H1 (cell line): Measurements from ENCODE around the gene EIF2B2. TPM values are rescaled to one million over a fixed set of nuclear protein-coding genes. Genes with fewer than 3 reads are reported as not detected.
A peak's percentile ranks its signal among the peaks of the same experiment; 100 is the strongest.

Experiments
- CTCF ChIA-PET: fragments of 300-600 bp; sonication (Branson Sonifier 250); formaldehyde crosslinking; loops from one replicate; lab custom pipeline; 2021; ENCODE audit not compliant: partially characterized antibody; lab: Charles Lee
- POLR2A ChIA-PET: fragments of 300-600 bp; sonication (Branson Sonifier 250); formaldehyde crosslinking; loops from one replicate; lab custom pipeline; 2021; ENCODE audit warnings: inconsistent platforms; ENCODE audit not compliant: partially characterized antibody; lab: Charles Lee
- DNase-seq, 2 experiments: peaks; one replicate each; pipeline versions ENCODE4 v3.0.0 to v3.0.0-alpha.2; 2010 to 2022; ENCODE audit warnings: low spot score in 2 of 2, low read depth in 1 of 2, mixed read lengths in 1 of 2
- FAIRE-seq: peaks from 2 replicates; lab custom pipeline; 2011; peaks lifted over from hg19 to GRCh38; lab: Jason Lieb, UNC
- H2AFZ ChIP-seq: 2 replicates; pipeline ENCODE4 v1.8.1; 2012; ENCODE audit warnings: low read length, inconsistent platforms
- H2AK5ac ChIP-seq: 2 replicates; pipeline ENCODE4 v1.6.1; 2013; ENCODE audit warnings: low read depth, low read length
- H2BK120ac ChIP-seq: replicated peaks from 2 replicates; pipeline ENCODE3; 2013; ENCODE audit warnings: low read depth, low read length, inconsistent platforms
- H2BK12ac ChIP-seq: 2 replicates; pipeline ENCODE4 v1.6.1; 2013; ENCODE audit warnings: low read depth, low read length
- H2BK15ac ChIP-seq: 2 replicates; pipeline ENCODE4 v1.6.1; 2013; ENCODE audit warnings: low read length
- H2BK20ac ChIP-seq: 2 replicates; pipeline ENCODE4 v1.6.1; 2013; ENCODE audit warnings: low read length
- H2BK5ac ChIP-seq: 2 replicates; pipeline ENCODE4 v1.6.1; 2013; ENCODE audit warnings: low read depth, low read length
- H3K14ac ChIP-seq: 2 replicates; pipeline ENCODE4 v1.6.1; 2013; ENCODE audit warnings: inconsistent platforms; ENCODE audit not compliant: insufficient read length
- H3K18ac ChIP-seq: 2 replicates; pipeline ENCODE4 v1.6.1; 2013; ENCODE audit warnings: low read length; ENCODE audit errors: extremely low read depth
- H3K23ac ChIP-seq: 2 replicates; pipeline ENCODE4 v1.6.1; 2013; ENCODE audit warnings: inconsistent platforms; ENCODE audit not compliant: insufficient read length
- H3K23me2 ChIP-seq: 2 replicates; pipeline ENCODE4 v1.6.1; 2013; ENCODE audit warnings: low read depth, low read length
- H3K27ac ChIP-seq: 2 replicates; pipeline ENCODE4 v1.6.1; 2011; ENCODE audit warnings: low read depth, low read length, inconsistent platforms
- H3K27me3 ChIP-seq, 4 experiments: replicated peaks in 1 of 4; 1 replicate in 1 of 4; 2 replicates in 3 of 4; pipeline versions ENCODE4 v1.6.1 to v1.8.1; 2011 to 2013; ENCODE audit warnings: low read length in 3 of 4, mild to moderate bottlenecking in 3 of 4, inconsistent platforms in 2 of 4, mixed read lengths in 2 of 4, moderate library complexity in 1 of 4; ENCODE audit not compliant: control insufficient read depth in 3 of 4, insufficient read depth in 3 of 4; ENCODE audit errors: extremely low read depth in 1 of 4
- H3K36me3 ChIP-seq, 4 experiments: 2 replicates each; pipeline versions ENCODE4 v1.6.1 to v1.8.1; 2011 to 2013; ENCODE audit warnings: mild to moderate bottlenecking in 4 of 4, low read length in 3 of 4, moderate library complexity in 2 of 4, control low read depth in 1 of 4, inconsistent platforms in 1 of 4; ENCODE audit not compliant: insufficient read depth in 4 of 4, control insufficient read depth in 2 of 4
- H3K4ac ChIP-seq: replicated peaks from 2 replicates; pipeline ENCODE3; 2013; ENCODE audit warnings: low read length, low read depth, mixed read lengths, inconsistent platforms; ENCODE audit not compliant: insufficient read length
- H3K4me1 ChIP-seq, 4 experiments: replicated peaks in 1 of 4; 1 replicate in 1 of 4; 2 replicates in 3 of 4; pipeline versions ENCODE4 v1.6.1 to v1.8.1; 2011 to 2013; ENCODE audit warnings: low read length in 3 of 4, inconsistent platforms in 2 of 4, mixed read lengths in 1 of 4; ENCODE audit not compliant: insufficient read depth in 4 of 4, control insufficient read depth in 3 of 4
- H3K4me2 ChIP-seq, 2 experiments: 2 replicates each; pipeline versions ENCODE4 v1.6.1 to v1.8.1; 2011 to 2013; ENCODE audit warnings: low read depth in 2 of 2, low read length in 2 of 2, control low read depth in 1 of 2, inconsistent platforms in 1 of 2, mild to moderate bottlenecking in 1 of 2; ENCODE audit not compliant: insufficient read depth in 1 of 2
- H3K4me3 ChIP-seq, 4 experiments: fragments of 200-600, 300-600 bp in 1 of 4; sonication (generic), shearing (Covaris generic), sonication (Bioruptor Twin) in 1 of 4; 2 replicates each; pipeline versions ENCODE4 v1.5.1 to v1.8.1; 2011 to 2016; ENCODE audit warnings: low read length in 4 of 4, low read depth in 3 of 4, control low read depth in 2 of 4, inconsistent platforms in 2 of 4, mild to moderate bottlenecking in 2 of 4, mixed read lengths in 1 of 4, moderate library complexity in 1 of 4; ENCODE audit not compliant: insufficient read depth in 2 of 4; ENCODE audit errors: extremely low read depth in 1 of 4
- H3K56ac ChIP-seq: replicated peaks from 2 replicates; pipeline ENCODE3; 2013; ENCODE audit warnings: low read depth, mild to moderate bottlenecking, mixed read lengths, low read length, inconsistent platforms; ENCODE audit not compliant: insufficient read length
- H3K79me1 ChIP-seq: 2 replicates; pipeline ENCODE4 v1.6.1; 2013; ENCODE audit warnings: low read depth, low read length, control low read depth
- H3K79me2 ChIP-seq, 2 experiments: 2 replicates each; pipeline versions ENCODE4 v1.6.1 to v1.8.1; 2012 to 2013; ENCODE audit warnings: low read length in 2 of 2, mild to moderate bottlenecking in 2 of 2, inconsistent platforms in 1 of 2; ENCODE audit not compliant: insufficient read depth in 2 of 2, control insufficient read depth in 1 of 2
- H3K9ac ChIP-seq, 4 experiments: replicated peaks in 1 of 4; 1 replicate in 1 of 4; 2 replicates in 3 of 4; pipeline versions ENCODE4 v1.6.1 to v1.8.1; 2011 to 2013; ENCODE audit warnings: low read depth in 3 of 4, low read length in 3 of 4, control low read depth in 2 of 4, mild to moderate bottlenecking in 2 of 4, moderate library complexity in 2 of 4, inconsistent platforms in 1 of 4; ENCODE audit errors: extremely low read depth in 1 of 4
- H3K9me3 ChIP-seq, 2 experiments: 2 replicates each; pipeline versions ENCODE4 v1.6.1 to v1.8.1; 2012 to 2013; ENCODE audit warnings: mild to moderate bottlenecking in 2 of 2, moderate library complexity in 2 of 2, control low read depth in 1 of 2, inconsistent platforms in 1 of 2, low read depth in 1 of 2, low read length in 1 of 2, mixed read lengths in 1 of 2; ENCODE audit not compliant: insufficient read depth in 2 of 2
- H4K20me1 ChIP-seq, 2 experiments: replicated peaks in 1 of 2; 2 replicates each; pipeline versions ENCODE3 to v1.8.1; 2011 to 2013; ENCODE audit warnings: inconsistent platforms in 2 of 2, low read length in 2 of 2, mild to moderate bottlenecking in 1 of 2; ENCODE audit not compliant: insufficient read depth in 2 of 2, control insufficient read depth in 1 of 2
- H4K5ac ChIP-seq: 2 replicates; pipeline ENCODE4 v1.6.1; 2013; ENCODE audit warnings: low read length, low read depth, mixed read lengths, inconsistent platforms; ENCODE audit not compliant: insufficient read length
- H4K8ac ChIP-seq: 2 replicates; pipeline ENCODE4 v1.8.0; 2013; ENCODE audit warnings: mild to moderate bottlenecking, moderate library complexity, low read length, inconsistent platforms; ENCODE audit not compliant: insufficient read depth; ENCODE audit errors: extremely low read depth
- H4K91ac ChIP-seq: replicated peaks from 2 replicates; pipeline ENCODE3; 2013; ENCODE audit warnings: low read length, mixed read lengths, inconsistent platforms; ENCODE audit not compliant: insufficient read length
- BACH1 ChIP-seq: IDR thresholded peaks from 2 replicates; pipeline ENCODE4 v1.6.1; 2012; ENCODE audit warnings: low read length, improper control_type of control experiment
- BRCA1 ChIP-seq: IDR thresholded peaks from 2 replicates; pipeline ENCODE4 v1.6.1; 2012; ENCODE audit warnings: low read depth, low read length, improper control_type of control experiment
- CHD1 ChIP-seq: IDR thresholded peaks from 2 replicates; pipeline ENCODE4 v1.6.1; 2012; ENCODE audit warnings: low read depth, low read length, improper control_type of control experiment
- EGR1 ChIP-seq: IDR thresholded peaks from 2 replicates; pipeline ENCODE4 v1.6.1; 2011; ENCODE audit warnings: low read depth, low read length, borderline replicate concordance
- KDM4A ChIP-seq: IDR thresholded peaks from one replicate; pipeline ENCODE4 v1.7.1; 2012; ENCODE audit warnings: low read depth, mild to moderate bottlenecking, moderate library complexity, low read length, inconsistent platforms; ENCODE audit not compliant: severe bottlenecking
- KDM5A ChIP-seq: fragments of 200-600 bp; IDR thresholded peaks from 2 replicates; pipeline ENCODE4 v1.7.1; 2012; ENCODE audit warnings: mild to moderate bottlenecking, low read length, inconsistent platforms, mixed read lengths
- POLR2AphosphoS5 ChIP-seq: IDR thresholded peaks from 2 replicates; pipeline ENCODE4 v1.6.1; 2011; ENCODE audit warnings: low read depth, low read length
- RBBP5 ChIP-seq: IDR thresholded peaks from 2 replicates; pipeline ENCODE4 v1.7.1; 2012; ENCODE audit warnings: low read depth, mild to moderate bottlenecking, inconsistent platforms, low read length, moderate library complexity, borderline replicate concordance
- SAP30 ChIP-seq: fragments of 300-600 bp; sonication (generic); IDR thresholded peaks from 2 replicates; pipeline ENCODE4 v1.7.1; 2012; ENCODE audit warnings: low read length, moderate library complexity, mild to moderate bottlenecking, inconsistent platforms; ENCODE audit not compliant: insufficient read depth, insufficient replicate concordance
- SRF ChIP-seq: IDR thresholded peaks from 2 replicates; pipeline ENCODE4 v1.6.1; 2011; ENCODE audit warnings: mild to moderate bottlenecking, low read depth, low read length, moderate library complexity
- YY1 ChIP-seq: IDR thresholded peaks from 2 replicates; pipeline ENCODE4 v1.6.1; 2011; ENCODE audit warnings: low read depth, mild to moderate bottlenecking, low read length
- WGBS, 2 experiments: shearing (Covaris generic) in 1 of 2; methylation state at CpG; one replicate each; pipeline versions ENCODE4 v1.1.6 to v1.1.7; 2013 to 2015; ENCODE audit warnings: low lambda C conversion rate in 2 of 2, mixed read lengths in 2 of 2, inconsistent platforms in 1 of 2, low coverage in 1 of 2, missing lambda C conversion rate in 1 of 2; ENCODE audit not compliant: insufficient replicate concordance in 2 of 2, insufficient coverage in 1 of 2, insufficient read length in 1 of 2; ENCODE audit errors: extremely low coverage in 1 of 2, missing lambda C conversion rate in 1 of 2; 5-methylcytosine and 5-hydroxymethylcytosine counted together
- polyA plus RNA-seq, 7 experiments: library from polyadenylated mRNA; depleted of rRNA in 3 of 7; stranded (reverse) in 5 of 7; unstranded in 2 of 7; fragments of >200 nt in 5 of 7; fragments of 200-250 nt in 2 of 7; gene quantifications; 1 replicate in 5 of 7; 2 replicates in 1 of 7; 4 replicates in 1 of 7; pipeline versions ENCODE4 v1.2.1 to v1.2.3, GENCODE V29; 2011 to 2013; ENCODE audit warnings: missing spikeins in 2 of 7, mixed read lengths in 2 of 7
- total RNA-seq: library from RNA; stranded (reverse); fragmentation: NEBNext Ultra II Directional; extraction: Animal tissue kit (Norgen Biotek cat#: 25700); gene quantifications from 2 replicates; pipeline ENCODE4 v1.2.1, GENCODE V29; 2021
- TF ChIP-seq, protein P1 (sequence below): IDR thresholded peaks from 2 replicates; pipeline ENCODE4 v1.6.1; 2011; ENCODE audit warnings: low read length, improper control_type of control experiment

Gene EIF2B2
- total and polyA plus RNA-seq, 2 of the 8 experiments (the other 6 are each of a cell fraction or from before 2014, with no cell fraction given), result 42.6 to 79.9 TPM

DNA sequence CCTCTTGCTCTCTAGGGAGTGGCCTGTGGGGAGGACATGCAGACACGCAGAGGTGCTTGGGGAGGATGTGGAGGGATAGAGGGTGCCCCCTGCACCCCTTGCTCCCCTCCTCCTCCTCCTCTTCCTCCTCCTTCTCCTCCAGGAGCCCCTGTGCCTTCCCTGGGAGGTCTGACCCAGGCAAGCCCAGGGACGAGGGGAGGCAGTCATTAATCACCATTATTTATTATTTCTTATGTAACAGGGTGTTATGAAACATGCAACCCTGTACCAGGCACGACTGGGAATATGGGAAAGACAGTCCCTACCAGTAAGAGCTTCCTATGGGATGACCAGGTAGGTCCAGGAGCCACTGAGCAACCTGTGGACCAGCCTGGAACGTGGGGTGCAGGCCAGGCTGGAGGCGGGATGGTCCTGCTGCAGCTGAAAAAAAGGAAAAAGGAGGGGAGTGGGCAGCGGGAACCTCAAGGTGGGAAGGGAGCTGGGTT lies 24.8 kb upstream of the EIF2B2 start:
- peak overlapping the region; percentile 39; the same call in 1 of the 2 replicates for H2BK5ac ChIP-seq
- H3K4me2 ChIP-seq, result no peak overlapping the region
- DNase-seq (no peak), FAIRE-seq (no peak)
- H3K4ac ChIP-seq, result no peak overlapping the region
- H3K4me3 ChIP-seq, result no peak overlapping the region
- no peaks in the 10 kb centered on the region for H3K79me2 ChIP-seq
- H4K5ac ChIP-seq, result no peak overlapping the region
- H3K9me3 ChIP-seq, result no peaks in the 10 kb centered on the region
- H3K27me3 ChIP-seq, result peaks cover 0 to 2% (median 1%) of the 10 kb centered on the region in 4 experiments; a peak in 1 of 7 replicates
- CTCF ChIA-PET, result interaction anchor here (0.6 to 4.5 kb wide), 11 partner anchors 9 to 111 kb away, joined by 3 to 30 read pairs (median 4); partner anchors contain the start of gene PGF
- H3K79me1 ChIP-seq, result no peaks in the 10 kb centered on the region
- H2AFZ ChIP-seq, result no peak overlapping the region
- WGBS, 2 experiments, result 85% methylated on average over 6 of the region's 6 CpGs; no CpG with 5 or more reads in 1 of the 2 experiments
- H3K27ac ChIP-seq, result no peak overlapping the region
- H4K8ac ChIP-seq, result no peak overlapping the region; the same call in 1 of the 2 replicates
- 0 out of 2 replicates have a peak overlapping the region, but pooled peaks have one; percentile 60 for H2BK12ac ChIP-seq
- H2AK5ac ChIP-seq, result no peak overlapping the region
- no peak overlapping the region for H3K9ac ChIP-seq
- H3K23ac ChIP-seq, result no peak overlapping the region
- H4K91ac ChIP-seq, result peak overlapping the region; percentile 93
- no peak overlapping the region for H3K14ac ChIP-seq
- H2BK20ac ChIP-seq, result 0 out of 2 replicates have a peak overlapping the region, but pooled peaks have one; percentile 61
- no peak overlapping the region for H2BK120ac ChIP-seq
- no peak overlapping the region for H3K56ac ChIP-seq
- H2BK15ac ChIP-seq, result peak overlapping the region; percentile 88; the same call in 1 of the 2 replicates
- no peaks in the 10 kb centered on the region for H3K36me3 ChIP-seq
- H4K20me1 ChIP-seq, result no peaks in the 10 kb centered on the region
- peaks cover 5 to 37% (median 26%) of the 10 kb centered on the region in 4 experiments for H3K4me1 ChIP-seq
- no peak overlapping the region; the same call in 1 of the 2 replicates for H3K18ac ChIP-seq
- no peaks in the 10 kb centered on the region for H3K23me2 ChIP-seq
- POLR2A ChIA-PET, result interaction anchor here (0.9 to 1.5 kb wide), 6 partner anchors 22 to 92 kb away, joined by 3 to 4 read pairs (median 4); partner anchors contain the start of genes PGF, RPS6KL1 and ZC2HC1C
- no peak for TF ChIP-seq BRCA1
- no peak for TF ChIP-seq SRF
- TF ChIP-seq EGR1, result no peak
- TF ChIP-seq, protein P1, sequence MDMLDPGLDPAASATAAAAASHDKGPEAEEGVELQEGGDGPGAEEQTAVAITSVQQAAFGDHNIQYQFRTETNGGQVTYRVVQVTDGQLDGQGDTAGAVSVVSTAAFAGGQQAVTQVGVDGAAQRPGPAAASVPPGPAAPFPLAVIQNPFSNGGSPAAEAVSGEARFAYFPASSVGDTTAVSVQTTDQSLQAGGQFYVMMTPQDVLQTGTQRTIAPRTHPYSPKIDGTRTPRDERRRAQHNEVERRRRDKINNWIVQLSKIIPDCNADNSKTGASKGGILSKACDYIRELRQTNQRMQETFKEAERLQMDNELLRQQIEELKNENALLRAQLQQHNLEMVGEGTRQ, result no peak
- no peak for TF ChIP-seq KDM5A
- no peak for TF ChIP-seq YY1
- TF ChIP-seq KDM4A, result no peak
- no peak for TF ChIP-seq CHD1
- no peak for TF ChIP-seq BACH1
- TF ChIP-seq SAP30, result no peak
- TF ChIP-seq POLR2AphosphoS5, result no peak
- TF ChIP-seq RBBP5, result no peak
